GM23338 (cell line): ENCODE data around the gene CSN3. TPM values are rescaled to one million over a fixed set of nuclear protein-coding genes. Genes with fewer than 3 reads are reported as not detected.

Source experiments
- ATAC-seq: fragments of 200-7000 bp; cut with Tn5 transposase; 3 replicates; pipeline ENCODE4 v1.9.1; 2020
- DNase-seq: peaks from one replicate; pipeline ENCODE4 v3.0.0-alpha.2; 2015; ENCODE audit warnings: low spot score
- H2AFZ ChIP-seq: fragments of 200-600 bp; sonication (generic); 2 replicates; pipeline ENCODE4 v1.8.0; 2016; ENCODE audit warnings: antibody characterized with exemption, mild to moderate bottlenecking, moderate library complexity
- H3F3A ChIP-seq: fragments of 200-600 bp; sonication (generic); replicated peaks from 2 replicates; pipeline ENCODE4 v1.8.0; 2017; ENCODE audit warnings: antibody characterized with exemption, mixed run types, low read depth
- H3K27ac ChIP-seq: fragments of 200-600 bp; sonication (generic); 2 replicates; pipeline ENCODE4 v1.6.1; 2016; ENCODE audit warnings: low read depth
- H3K27me3 ChIP-seq: fragments of 200-600 bp; sonication (generic); 2 replicates; pipeline ENCODE4 v1.8.0; 2016; ENCODE audit warnings: mild to moderate bottlenecking, mixed run types, moderate library complexity; ENCODE audit not compliant: insufficient read depth
- H3K36me3 ChIP-seq: fragments of 200-600 bp; sonication (generic); 2 replicates; pipeline ENCODE4 v1.8.0; 2016; ENCODE audit warnings: mild to moderate bottlenecking; ENCODE audit not compliant: insufficient read depth
- H3K4me1 ChIP-seq: fragments of 200-600 bp; sonication (generic); 2 replicates; pipeline ENCODE4 v1.8.0; 2016; ENCODE audit warnings: mild to moderate bottlenecking, moderate library complexity; ENCODE audit not compliant: insufficient read depth
- H3K4me2 ChIP-seq: fragments of 200-600 bp; sonication (generic); 2 replicates; pipeline ENCODE4 v1.7.1; 2017; ENCODE audit warnings: mixed run types
- H3K4me3 ChIP-seq: fragments of 200-600 bp; sonication (generic); 2 replicates; pipeline ENCODE4 v1.6.1; 2016; ENCODE audit warnings: mixed run types
- H3K79me2 ChIP-seq: fragments of 200-600 bp; sonication (generic); replicated peaks from 2 replicates; pipeline ENCODE4 v1.8.0; 2017; ENCODE audit warnings: mild to moderate bottlenecking; ENCODE audit not compliant: insufficient read depth
- H3K9me2 ChIP-seq: fragments of 200-600 bp; sonication (generic); 2 replicates; pipeline ENCODE4 v1.8.0; 2017; ENCODE audit not compliant: insufficient read depth
- H4K20me1 ChIP-seq: fragments of 200-600 bp; sonication (generic); replicated peaks from 2 replicates; pipeline ENCODE4 v1.8.0; 2017; ENCODE audit warnings: mild to moderate bottlenecking; ENCODE audit not compliant: insufficient read depth
- H3K27ac Mint-ChIP-seq: 2 replicates; pipeline ENCODE4 v1.8.0; 2020; ENCODE audit warnings: inconsistent platforms, mild to moderate bottlenecking, moderate library complexity, mixed read lengths
- H3K27me3 Mint-ChIP-seq: 3 replicates; pipeline ENCODE4 v1.8.0; 2022; ENCODE audit warnings: low read depth, mild to moderate bottlenecking, moderate library complexity, mixed read lengths, inconsistent platforms; ENCODE audit not compliant: insufficient read depth, poor library complexity
- H3K36me3 Mint-ChIP-seq: 3 replicates; pipeline ENCODE4 v1.8.0; 2021; ENCODE audit warnings: low read depth, mild to moderate bottlenecking, inconsistent platforms, moderate library complexity, mixed read lengths
- H3K4me1 Mint-ChIP-seq: 3 replicates; pipeline ENCODE4 v1.8.0; 2020; ENCODE audit warnings: mild to moderate bottlenecking, inconsistent platforms, mixed read lengths
- H3K4me3 Mint-ChIP-seq: 3 replicates; pipeline ENCODE4 v1.8.0; 2021; ENCODE audit warnings: moderate library complexity, mild to moderate bottlenecking, inconsistent platforms, mixed read lengths
- H3K9me3 Mint-ChIP-seq: 3 replicates; pipeline ENCODE4 v1.8.0; 2020; ENCODE audit warnings: moderate library complexity, mild to moderate bottlenecking, inconsistent platforms, mixed read lengths
- CREB1 ChIP-seq: fragments of 250-450 bp; sonication (Bioruptor Pico); IDR thresholded peaks from 2 replicates; pipeline ENCODE4 v1.5.0; 2020; ENCODE audit warnings: low read depth, mild to moderate bottlenecking, moderate library complexity
- CTCF ChIP-seq, 2 experiments: fragments of 200-600 bp in 1 of 2; sonication (generic) in 1 of 2; conservative IDR thresholded peaks; 2 replicates each; pipeline versions ENCODE4 v1.5.1 to v1.6.1; 2016 to 2017; ENCODE audit warnings: antibody characterized with exemption in 2 of 2, low read depth in 2 of 2, mild to moderate bottlenecking in 2 of 2, moderate library complexity in 1 of 2
- EZH2phosphoT487 ChIP-seq: fragments of 200-600 bp; sonication (generic); IDR thresholded peaks from one replicate; pipeline ENCODE4 v1.8.1; 2018; ENCODE audit warnings: antibody characterized with exemption; ENCODE audit not compliant: unreplicated experiment
- JUNB ChIP-seq: IDR thresholded peaks from one replicate; pipeline ENCODE4 v1.6.1; 2016; ENCODE audit warnings: antibody characterized with exemption; ENCODE audit not compliant: unreplicated experiment
- POLR2AphosphoS5 ChIP-seq: IDR thresholded peaks from 2 replicates; pipeline ENCODE4 v1.6.1; 2016; ENCODE audit warnings: antibody characterized with exemption, low read depth
- STAT1 ChIP-seq: IDR thresholded peaks from one replicate; pipeline ENCODE4 v1.6.1; 2016; ENCODE audit warnings: antibody characterized with exemption; ENCODE audit not compliant: unreplicated experiment
- ZNF114 ChIP-seq: fragments of 250-450 bp; sonication (Bioruptor Pico); IDR thresholded peaks from 2 replicates; pipeline ENCODE4 v1.5.0; 2020; ENCODE audit warnings: mild to moderate bottlenecking, moderate library complexity
- ZNF331 ChIP-seq: fragments of 250-450 bp; sonication (Bioruptor Pico); IDR thresholded peaks from 2 replicates; pipeline ENCODE4 v1.5.0; 2020; ENCODE audit warnings: low read depth, mild to moderate bottlenecking, moderate library complexity
- ZNF462 ChIP-seq: fragments of 250-450 bp; sonication (Bioruptor Pico); IDR thresholded peaks from 2 replicates; pipeline ENCODE4 v1.5.0; 2020; ENCODE audit warnings: mild to moderate bottlenecking, moderate library complexity
- polyA plus RNA-seq: library from polyadenylated mRNA; unstranded; fragments of >200 nt; fragmentation: Nextera tagmentation; extraction: Ambion mirVana; gene quantifications from 2 replicates; pipeline ENCODE4 v1.2.1, GENCODE V29; 2016
- total RNA-seq: library from RNA; depleted of rRNA; stranded (reverse); fragments of >200 nt; shearing (Covaris generic); gene quantifications from 2 replicates; pipeline ENCODE4 v1.2.3, GENCODE V29; 2014
- TF ChIP-seq, protein P1 (sequence below): IDR thresholded peaks from 2 replicates; pipeline ENCODE4 v1.6.1; 2016; ENCODE audit warnings: antibody characterized with exemption

The CSN3 gene
- total and polyA plus RNA-seq, 2 experiments from 2014 or later, result not detected

DNA sequence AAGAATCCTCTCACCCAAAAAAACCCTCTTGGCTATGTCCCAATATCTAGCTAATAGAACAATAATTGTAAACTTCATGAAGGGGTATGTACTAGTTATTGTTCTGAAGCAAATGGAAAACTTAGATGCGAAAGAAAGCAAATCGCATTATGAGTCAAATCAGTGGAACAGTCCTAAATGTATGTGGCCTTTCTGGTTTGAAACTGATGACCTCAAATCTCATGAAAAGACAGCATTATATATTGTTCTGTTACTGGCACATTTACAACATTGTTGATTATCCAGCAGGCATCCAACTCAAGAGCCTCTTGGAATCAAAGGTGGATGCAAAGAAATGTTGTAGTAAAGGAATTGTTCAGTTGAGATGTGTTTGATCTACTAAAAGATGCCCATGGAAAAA, 34.7 kb downstream of the CSN3 start (continued):
- TF ChIP-seq CREB1 (no peak), JUNB (no peak), POLR2AphosphoS5 (no peak), ZNF331 (CRISPR knock-in tag) (no peak), ZNF114 (CRISPR knock-in tag) (no peak)

DNA sequence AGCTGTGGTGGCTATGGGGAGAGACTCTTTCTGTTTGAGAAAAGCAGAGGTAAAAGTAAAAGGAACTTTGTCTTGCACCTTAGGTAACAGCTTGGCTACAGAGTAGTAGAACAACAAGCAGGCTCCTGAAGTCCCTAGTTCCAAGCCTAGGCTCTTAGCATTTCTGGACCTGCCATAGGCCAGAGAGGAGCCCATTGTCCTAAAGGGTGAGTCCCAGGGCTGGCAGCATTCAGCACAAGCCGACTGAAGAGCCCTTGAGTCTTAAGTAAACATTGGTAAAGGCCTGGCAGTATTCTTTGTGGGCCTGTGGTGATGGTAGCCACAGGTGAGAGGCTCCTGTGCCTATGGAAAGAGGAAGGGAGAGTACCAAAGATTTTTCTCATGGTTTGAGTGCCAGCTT, 38.2 kb downstream of the CSN3 start:
- H3K9me3 Mint-ChIP-seq, result no peaks in the 10 kb centered on the region
- ATAC-seq (no peak), DNase-seq (no peak)
- Histone ChIP-seq H3K36me3 (no peaks in the 10 kb centered on the region), H4K20me1 (no peaks in the 10 kb centered on the region), H2AFZ (no peak overlapping the region), H3K27ac (no peak overlapping the region), H3K4me2 (no peak overlapping the region), H3K4me3 (no peak overlapping the region), H3K4me1 (no peaks in the 10 kb centered on the region), H3K9me2 (0 out of 2 replicates have a peak, but pooled peaks cover 2% of the 10 kb centered on the region), H3F3A (no peaks in the 10 kb centered on the region), H3K27me3 (no peaks in the 10 kb centered on the region), H3K79me2 (no peaks in the 10 kb centered on the region)
- peaks cover 2% of the 10 kb centered on the region for H3K27me3 Mint-ChIP-seq
- no peaks in the 10 kb centered on the region for H3K36me3 Mint-ChIP-seq
- no peak overlapping the region for H3K27ac Mint-ChIP-seq
- H3K4me1 Mint-ChIP-seq, result no peaks in the 10 kb centered on the region
- no peak overlapping the region for H3K4me3 Mint-ChIP-seq
- TF ChIP-seq, protein P1, sequence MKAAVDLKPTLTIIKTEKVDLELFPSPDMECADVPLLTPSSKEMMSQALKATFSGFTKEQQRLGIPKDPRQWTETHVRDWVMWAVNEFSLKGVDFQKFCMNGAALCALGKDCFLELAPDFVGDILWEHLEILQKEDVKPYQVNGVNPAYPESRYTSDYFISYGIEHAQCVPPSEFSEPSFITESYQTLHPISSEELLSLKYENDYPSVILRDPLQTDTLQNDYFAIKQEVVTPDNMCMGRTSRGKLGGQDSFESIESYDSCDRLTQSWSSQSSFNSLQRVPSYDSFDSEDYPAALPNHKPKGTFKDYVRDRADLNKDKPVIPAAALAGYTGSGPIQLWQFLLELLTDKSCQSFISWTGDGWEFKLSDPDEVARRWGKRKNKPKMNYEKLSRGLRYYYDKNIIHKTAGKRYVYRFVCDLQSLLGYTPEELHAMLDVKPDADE, result no peak
- TF ChIP-seq JUNB (no peak), ZNF331 (CRISPR knock-in tag) (no peak), ZNF462 (no peak), CTCF (conservative IDR thresholded peaks at IDR 0.05; ENCODE audit: low read depth in 2 of 2) (no peak), EZH2phosphoT487 (no peak), POLR2AphosphoS5 (no peak), STAT1 (no peak)
